Ammon's horn (tissue), 1 donor: ENCODE measurements around the gene CC2D2A.

Source experiments
- DNase-seq: peaks from one replicate; pipeline ENCODE4 v3.0.0-alpha.2; 2016; ENCODE audit warnings: low spot score

CC2D2A gene

GRCh38 chr4:15466596-15466995 lies 3.1 kb upstream of the CC2D2A start:
- DNase-seq: no peak

GRCh38 chr4:15470128-15470475 lies 420 bp downstream of the CC2D2A start:
- no peak for DNase-seq

DNA sequence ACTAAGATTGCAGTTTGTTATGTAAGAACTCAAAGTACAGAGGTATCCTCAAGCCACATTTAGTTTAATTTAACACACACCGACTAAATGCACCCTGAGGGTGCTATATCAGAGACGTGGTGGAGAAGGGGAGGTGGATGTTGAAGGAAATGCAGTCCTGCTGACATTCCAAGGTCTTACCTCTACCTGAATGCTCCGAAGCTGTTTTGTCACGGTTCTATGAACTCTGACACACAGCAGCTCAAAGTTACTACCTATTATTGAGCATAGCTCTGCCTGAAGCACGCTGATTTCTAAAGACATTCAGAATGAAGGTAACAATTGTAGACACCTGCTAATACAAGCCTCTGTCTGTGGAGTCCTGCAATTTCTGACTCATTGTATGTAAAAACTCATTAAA lies 6.7 kb downstream of the CC2D2A start:
- no peak for DNase-seq

GRCh38 chr4:15478724-15479088 lies 9.0 kb downstream of the CC2D2A start:
- no peak for DNase-seq

DNA sequence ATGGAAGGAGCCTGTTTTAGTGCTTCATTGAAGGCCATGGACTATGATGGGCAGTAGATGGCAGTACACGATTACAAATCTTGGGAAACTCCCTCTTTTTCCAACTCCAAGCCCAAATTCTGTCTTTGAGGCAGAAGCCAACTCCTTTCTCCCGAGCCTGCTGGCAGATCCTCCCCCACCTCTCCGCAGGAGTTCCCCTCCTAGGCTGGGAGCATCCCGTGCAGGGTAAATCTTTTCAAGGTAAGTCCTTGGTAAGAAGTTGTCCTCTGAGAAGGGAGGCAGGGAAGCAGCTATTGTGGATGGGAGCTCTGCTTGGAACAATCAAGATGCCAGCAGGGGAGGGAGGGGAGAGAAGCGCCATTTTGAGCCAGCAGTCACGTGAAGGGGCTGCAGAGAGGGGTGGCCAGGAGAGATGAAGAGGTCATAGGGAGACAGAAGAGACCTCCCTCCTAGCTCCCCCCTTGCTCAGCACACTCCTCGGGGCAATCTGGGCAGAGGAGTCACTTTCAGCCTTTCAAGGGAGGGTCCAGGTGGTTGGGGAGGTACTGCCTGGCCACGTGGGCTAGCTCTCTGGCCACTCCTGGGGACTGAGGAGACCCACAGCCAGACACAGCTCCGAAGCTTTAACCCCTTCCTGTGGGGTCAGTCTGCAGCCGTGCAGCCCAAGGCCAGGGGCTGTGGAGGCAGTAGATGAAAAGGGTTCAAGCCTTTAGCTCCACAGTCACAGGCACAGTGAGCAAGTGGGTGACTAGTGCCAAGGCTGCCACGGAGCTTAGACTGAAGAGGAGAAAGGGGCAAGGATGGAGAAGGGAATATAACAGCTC lies 9.6 kb downstream of the CC2D2A start:
- DNase-seq: peak; percentile 91

GRCh38 chr4:15479913-15480185 lies 10.2 kb downstream of the CC2D2A start:
- DNase-seq: no peak

DNA sequence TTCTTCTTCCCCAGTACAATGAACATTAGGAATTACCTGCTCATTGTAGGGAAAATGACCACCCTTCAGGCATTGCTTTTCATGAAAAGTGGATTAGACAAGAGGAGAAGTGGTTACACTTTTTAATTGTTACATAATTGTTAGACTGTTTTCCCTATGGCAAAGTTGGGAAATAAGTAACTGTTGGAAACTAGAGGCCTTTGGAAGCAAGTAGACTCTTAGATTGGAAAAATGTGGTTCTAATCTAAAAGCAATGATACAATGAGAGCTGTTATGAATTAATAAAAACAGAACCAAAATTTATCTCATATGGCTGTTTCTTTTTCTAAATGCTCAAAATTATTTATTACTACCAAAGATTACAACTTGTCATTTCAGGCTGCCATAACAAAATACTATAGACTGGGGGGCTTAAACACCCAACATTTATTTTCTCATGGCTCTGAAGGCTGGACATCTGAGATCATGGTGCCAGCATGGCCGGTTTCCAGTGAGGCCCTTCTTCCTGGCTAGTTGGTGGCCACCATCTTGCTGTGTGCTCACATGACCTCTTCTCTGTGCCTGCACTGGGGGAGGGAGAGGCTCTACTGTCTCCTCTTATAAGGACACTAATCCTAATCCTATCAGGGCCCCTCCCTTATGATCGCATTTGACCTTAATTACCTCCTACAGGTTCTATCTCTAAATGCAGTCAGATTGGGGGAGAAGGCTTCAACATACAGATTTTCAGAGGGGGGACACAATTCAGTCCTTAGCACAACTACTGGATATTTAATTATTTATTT lies 12.5 kb downstream of the CC2D2A start:
- DNase-seq: no peak

DNA sequence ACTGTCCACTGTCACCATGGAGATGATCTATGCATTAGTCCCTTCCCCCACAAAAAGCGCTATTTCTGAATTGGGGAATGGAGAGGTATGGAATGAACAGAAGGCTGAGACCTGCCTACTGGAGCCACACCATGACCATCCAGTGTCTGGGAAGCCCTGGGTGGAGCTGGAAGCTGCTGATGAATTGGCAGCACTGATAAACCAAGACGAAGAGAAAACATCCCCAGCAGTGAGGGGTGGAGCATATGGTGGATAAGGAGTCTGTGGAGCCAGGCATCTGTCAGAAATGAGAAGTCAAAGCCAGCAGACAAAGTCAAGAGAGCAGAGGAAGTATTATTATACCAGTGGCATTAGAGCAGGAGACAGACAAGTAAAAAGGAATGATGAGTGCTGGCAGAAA lies 13.2 kb downstream of the CC2D2A start:
- DNase-seq: no peak

- DNase-seq: no peak
These were observed 18.5 kb downstream of the CC2D2A start for GRCh38 chr4:15488136-15488535.

DNA sequence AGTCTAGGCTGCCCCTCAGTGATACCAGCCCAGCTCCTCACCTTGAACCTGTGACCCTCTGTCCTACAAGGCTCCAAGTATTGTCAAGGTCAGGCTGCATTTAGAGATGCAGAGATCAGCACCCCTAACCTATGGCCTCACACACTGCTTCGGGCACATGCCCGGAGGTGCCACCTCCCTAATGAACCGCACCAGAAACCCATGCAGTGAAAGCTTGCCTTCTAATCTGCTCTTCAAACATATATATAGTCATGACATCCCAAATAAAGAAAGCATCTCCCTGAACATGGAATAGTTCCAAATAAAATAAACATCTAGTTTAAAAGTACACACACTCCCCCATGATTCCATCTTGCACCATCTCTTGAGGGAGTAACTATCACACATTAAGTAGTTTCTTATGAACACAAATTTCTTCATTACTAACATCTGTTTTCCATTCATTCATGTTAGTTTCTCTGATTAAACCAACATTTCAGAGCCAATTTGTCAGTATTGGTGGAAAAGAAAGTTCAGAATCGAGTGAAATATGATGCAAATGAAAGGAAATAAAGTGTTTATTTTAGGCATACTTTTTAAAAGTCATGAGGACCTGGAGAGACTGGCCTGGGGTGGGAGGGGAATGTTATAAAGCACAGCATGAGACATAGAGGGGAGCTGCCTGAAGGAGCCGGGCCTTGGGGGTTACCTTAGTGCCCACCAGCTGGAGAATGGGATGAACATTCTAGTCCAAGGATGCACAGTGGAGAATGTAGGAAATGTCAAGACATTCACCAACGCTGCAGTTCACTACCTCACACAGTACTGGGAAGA lies 19.2 kb downstream of the CC2D2A start:
- no peak for DNase-seq

GRCh38 chr4:15489551-15489950 lies 19.9 kb downstream of the CC2D2A start:
- no peak for DNase-seq

DNA sequence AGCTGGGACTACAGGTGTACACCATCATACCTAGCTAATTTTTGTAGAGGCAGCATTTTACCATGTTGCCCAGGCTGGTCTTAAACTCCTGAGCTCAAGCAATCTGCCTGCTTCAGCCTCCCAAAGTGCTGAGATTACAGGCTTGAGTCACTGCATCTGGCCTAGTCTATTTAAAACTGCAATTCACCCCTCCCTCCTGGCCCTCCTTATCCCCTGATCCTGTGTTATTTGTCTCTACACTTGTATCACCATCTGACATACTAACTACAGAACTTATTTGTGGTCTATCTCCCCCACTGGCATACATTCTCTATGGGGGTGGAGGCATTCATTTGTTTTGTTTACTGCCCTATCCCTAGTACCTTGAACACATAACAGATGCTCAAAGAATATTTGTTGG lies 23.7 kb downstream of the CC2D2A start:
- peak; percentile 32 for DNase-seq

- DNase-seq: no peak
These were observed 25.9 kb downstream of the CC2D2A start for GRCh38 chr4:15495621-15496020.

GRCh38 chr4:15498356-15498755 lies 28.7 kb downstream of the CC2D2A start:
- no peak for DNase-seq

- no peak for DNase-seq
These were observed 31.0 kb downstream of the CC2D2A start for GRCh38 chr4:15500701-15501100.

GRCh38 chr4:15501941-15502340 lies 32.3 kb downstream of the CC2D2A start:
- DNase-seq: no peak

DNA sequence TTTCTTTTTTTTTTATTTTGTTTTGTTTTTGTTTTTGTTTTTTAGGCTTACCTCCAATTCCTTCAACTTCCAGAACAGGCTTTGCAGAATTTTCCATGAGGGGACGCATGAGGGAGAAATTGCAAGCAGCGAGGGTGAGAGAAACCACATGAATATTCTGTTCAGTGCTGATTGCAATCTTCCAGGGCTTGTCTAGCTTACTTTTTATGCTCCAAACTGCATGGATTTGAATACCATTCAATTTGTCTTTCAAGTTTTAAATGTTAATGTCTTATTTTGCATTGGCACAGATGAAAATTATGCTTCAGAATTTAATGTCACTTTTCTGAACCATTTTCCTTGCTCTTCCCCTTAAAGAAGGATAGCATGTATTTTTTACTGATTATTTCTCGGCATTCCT lies 32.7 kb downstream of the CC2D2A start:
- no peak for DNase-seq

DNA sequence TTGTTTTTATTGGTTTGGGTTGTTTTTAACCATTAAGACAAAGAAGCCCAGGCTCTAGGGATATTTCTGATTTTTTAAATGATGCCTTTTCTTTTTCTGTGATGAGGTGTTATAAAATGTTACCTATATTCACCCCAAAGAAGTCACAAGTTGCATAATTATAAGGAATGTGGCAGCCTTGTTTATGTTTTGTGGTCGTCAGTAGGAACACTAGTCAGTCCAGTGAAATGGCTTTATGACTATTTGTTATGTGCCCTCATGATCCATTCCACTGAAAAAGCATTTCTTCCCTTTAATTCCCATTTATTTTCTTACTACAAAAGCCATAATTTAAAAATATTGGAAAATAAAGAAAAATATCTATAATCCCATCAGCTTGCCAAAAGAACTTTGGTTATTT lies 34.4 kb downstream of the CC2D2A start:
- DNase-seq: no peak

DNA sequence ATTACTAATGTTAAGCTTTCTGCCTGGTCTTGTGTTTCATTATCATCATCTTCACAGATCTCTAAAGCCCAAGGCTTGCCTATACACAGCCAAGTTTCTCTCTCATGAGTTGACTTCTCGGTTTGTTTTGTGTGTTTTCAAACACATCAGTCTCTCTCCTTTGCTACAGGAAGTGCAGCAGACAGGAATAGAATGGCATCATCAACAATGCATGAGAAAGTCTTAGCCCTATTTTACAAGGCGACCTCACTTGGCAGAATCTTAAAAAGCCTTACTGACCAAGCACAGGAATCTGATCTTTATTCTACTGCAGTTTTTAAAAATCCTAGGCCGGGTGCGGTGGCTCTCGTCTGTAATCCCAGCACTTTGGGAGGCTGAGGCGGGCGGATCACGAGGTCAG lies 36.8 kb downstream of the CC2D2A start:
- DNase-seq: no peak

- DNase-seq: no peak
These were observed 38.0 kb downstream of the CC2D2A start for GRCh38 chr4:15507679-15508078.

GRCh38 chr4:15510961-15511360 lies 41.3 kb downstream of the CC2D2A start:
- DNase-seq: no peak

DNA sequence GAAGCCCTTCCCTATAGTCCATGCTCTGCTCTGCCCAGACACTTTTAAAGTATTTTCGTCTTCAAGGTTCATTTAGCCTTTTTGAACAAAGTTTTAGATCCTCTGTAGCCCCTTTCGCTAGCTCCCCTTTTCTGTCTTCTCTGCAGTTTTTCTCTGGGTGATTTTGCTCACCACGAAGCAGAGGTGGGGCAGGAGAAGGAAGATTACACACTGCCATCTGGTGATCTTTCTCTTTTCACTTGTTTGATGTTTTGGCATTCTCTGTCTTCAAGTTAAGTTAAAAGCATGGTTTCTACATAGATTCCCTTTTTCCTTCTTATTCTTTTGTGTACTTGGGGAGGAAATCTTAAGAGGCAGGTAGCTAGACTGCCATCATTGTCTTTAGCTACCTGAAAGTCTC lies 43.9 kb downstream of the CC2D2A start:
- no peak for DNase-seq

DNA sequence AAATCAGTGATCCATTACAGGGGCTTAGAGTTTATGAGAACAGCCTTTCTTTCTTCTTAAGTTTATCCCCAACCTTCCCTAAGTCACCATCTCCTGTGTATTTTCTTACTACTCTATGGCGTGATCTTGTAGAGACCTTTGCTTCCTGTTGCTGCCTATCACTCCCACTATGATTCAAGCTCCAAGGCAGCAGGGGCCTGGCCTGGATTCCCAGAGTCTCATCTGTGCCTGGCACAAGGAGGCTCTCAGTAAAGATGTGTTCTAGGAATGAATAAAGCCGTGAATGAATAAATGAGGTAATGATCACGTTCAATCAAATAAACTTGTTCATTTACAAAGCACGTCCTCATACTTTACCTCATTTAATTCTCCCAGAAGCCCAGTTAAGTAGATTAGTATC lies 45.4 kb downstream of the CC2D2A start:
- DNase-seq: no peak
